NCI-H510A (cell line): Measurements from ENCODE around the gene MED12L.
"Not testable (repeated sequence)": the region's sequence is repeated elsewhere in the genome, so short reads cannot be mapped to it uniquely, and the experiment has no call there.

Experiments
- DNase-seq: peaks from one replicate; lab custom pipeline; 2025; lab: John Stamatoyannopoulos, UW

The MED12L gene

GRCh38 chr3:151372063-151372820, 286.8 kb downstream of the MED12L start:
- no peak for DNase-seq

DNA sequence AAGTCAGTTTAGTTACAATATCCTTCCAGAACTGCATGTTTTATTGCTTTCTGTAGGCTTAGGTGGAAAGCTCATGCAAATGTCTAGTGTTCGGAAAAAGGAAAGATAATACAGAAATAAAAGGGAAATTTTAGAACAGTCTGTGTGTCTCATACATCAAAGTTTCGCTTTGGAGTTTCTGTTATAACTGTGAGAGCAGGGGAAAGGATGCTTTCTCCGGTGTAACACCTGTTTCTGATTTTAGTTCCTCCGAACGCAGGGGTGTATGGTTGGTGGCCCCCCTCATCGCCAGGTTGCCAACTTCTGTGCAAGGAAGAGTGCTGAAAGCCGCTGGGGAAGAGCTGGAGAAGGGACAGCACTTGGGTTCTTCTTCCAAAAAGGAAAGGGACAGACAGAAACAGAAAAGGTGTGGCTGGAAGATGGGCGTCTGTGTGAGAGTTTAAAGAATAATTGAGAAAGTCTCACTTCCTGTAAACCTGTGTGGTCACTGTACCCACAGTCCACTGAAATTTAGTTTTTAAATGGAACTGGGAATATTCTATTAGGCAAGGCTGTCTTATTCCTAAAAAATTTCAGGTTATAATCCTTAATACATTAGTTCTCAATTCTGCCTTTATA, 292.4 kb downstream of the MED12L start:
- no peak for DNase-seq

DNA sequence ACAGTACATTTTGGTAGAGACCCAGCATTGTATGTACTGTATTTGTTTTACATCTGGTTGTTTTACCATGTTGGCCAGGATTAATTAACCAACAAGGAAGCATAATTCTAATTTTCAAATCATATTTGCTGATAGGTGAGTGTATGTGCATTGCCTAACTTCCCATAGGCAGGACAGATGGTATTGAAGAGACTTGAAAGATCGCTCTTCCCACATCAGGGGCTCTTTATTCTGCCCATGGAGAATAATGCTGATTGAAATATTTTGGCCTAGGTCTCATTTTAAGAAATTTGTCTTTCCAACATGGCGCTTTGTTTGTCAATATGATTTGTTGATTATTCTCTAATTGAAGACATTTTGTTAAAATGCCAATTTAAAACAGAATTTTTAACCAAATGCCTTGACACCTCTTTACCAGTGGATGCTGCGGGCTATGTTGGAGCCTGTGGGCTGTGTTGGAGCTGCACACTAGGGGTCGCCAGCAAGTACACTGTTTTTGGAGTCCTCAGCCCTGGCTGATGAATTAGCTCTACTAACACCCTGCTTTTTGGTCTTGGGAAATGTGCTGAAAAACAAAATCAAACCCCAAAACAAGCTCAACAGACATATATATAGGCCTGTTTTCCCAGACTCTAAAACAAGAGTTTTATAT, 293.7 kb downstream of the MED12L start:
- no peak for DNase-seq

DNA sequence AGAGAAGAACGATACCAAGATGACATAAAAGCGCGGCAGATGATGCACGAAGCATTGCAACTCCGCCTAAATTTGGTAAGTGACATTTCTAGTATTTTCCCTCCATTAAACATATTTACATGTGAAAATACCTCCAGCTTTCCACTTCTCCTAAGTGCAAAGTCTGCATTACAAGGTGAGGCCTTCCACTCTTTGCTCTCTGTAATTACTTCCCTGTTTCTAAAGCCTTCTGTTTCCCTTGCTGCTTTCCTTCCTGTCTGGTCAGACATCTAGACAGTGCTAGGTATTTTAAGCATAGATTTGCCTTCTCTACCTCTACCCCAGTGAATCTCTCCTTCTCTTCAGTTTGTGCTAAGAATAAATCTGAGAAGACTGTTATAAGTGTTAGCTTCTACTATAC, 297.2 kb downstream of the MED12L start:
- DNase-seq = no peak

GRCh38 chr3:151383111-151383510, 297.6 kb downstream of the MED12L start:
- DNase-seq = no peak

- no peak for DNase-seq
Measured at GRCh38 chr3:151383956-151384355, 298.5 kb downstream of the MED12L start.

GRCh38 chr3:151384741-151385174, 299.3 kb downstream of the MED12L start, which contains the start of gene P2RY12:
Gene P2RY12, minus strand, starts transcription at chr3:151384753. Its CDS starts 45,908 bp downstream, at chr3:151338845.
- no peak for DNase-seq

DNA sequence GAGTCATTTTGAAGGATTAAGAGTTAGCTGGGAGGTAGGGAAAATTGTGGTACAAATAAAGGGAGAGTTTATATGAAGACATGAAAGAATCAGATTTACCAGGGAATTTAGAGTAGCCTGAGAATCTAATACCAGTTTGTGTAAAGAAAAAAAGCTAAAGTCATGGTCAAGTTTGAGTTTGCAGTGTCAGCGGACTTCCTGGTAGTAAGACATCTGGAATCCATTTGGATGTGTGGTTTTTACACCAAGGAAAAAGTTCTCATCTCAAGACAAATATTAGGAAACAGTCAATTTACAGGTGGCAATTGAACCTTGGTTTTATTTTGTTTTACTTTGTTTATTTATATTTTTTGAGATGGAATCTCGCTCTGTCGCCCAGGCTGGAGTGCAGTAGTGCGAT, 300.6 kb downstream of the MED12L start:
- no peak for DNase-seq

- DNase-seq = no peak
Measured at GRCh38 chr3:151387432-151387831, 302.0 kb downstream of the MED12L start.

GRCh38 chr3:151387842-151388241, 302.4 kb downstream of the MED12L start:
- DNase-seq = no peak

- DNase-seq = no peak
Measured at GRCh38 chr3:151391720-151392119, 306.3 kb downstream of the MED12L start.

- DNase-seq = not testable (repeated sequence)
Measured at GRCh38 chr3:151392191-151392590, 306.7 kb downstream of the MED12L start.

- no peak for DNase-seq
Measured at GRCh38 chr3:151393146-151393830, 307.8 kb downstream of the MED12L start.

GRCh38 chr3:151393941-151394340, 308.5 kb downstream of the MED12L start:
- DNase-seq = no peak

GRCh38 chr3:151394611-151395010, 309.1 kb downstream of the MED12L start:
- DNase-seq = no peak

GRCh38 chr3:151395806-151396205, 310.3 kb downstream of the MED12L start:
- DNase-seq = no peak

DNA sequence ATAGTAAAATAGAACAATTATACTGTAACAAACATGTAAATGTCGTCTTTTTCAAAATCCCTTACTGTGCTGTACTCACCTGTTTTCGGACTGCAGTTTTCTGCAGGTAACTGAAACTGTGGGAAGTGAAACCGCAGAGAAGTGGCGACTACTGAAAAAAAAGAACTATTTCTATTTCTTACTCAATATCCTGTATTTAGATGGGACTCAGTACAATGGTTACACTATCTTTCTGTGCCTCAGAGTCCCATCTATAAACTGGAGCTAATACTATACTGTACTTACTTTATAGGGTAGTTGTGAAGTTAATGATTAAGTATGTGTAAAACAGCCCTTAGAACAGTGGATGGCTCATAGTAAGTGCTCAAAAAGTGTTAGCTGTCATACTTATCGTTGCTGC, 313.4 kb downstream of the MED12L start:
- no peak for DNase-seq

GRCh38 chr3:151400341-151400740, 314.9 kb downstream of the MED12L start:
- no peak for DNase-seq

GRCh38 chr3:151402349-151402748, 316.9 kb downstream of the MED12L start:
- DNase-seq = no peak

DNA sequence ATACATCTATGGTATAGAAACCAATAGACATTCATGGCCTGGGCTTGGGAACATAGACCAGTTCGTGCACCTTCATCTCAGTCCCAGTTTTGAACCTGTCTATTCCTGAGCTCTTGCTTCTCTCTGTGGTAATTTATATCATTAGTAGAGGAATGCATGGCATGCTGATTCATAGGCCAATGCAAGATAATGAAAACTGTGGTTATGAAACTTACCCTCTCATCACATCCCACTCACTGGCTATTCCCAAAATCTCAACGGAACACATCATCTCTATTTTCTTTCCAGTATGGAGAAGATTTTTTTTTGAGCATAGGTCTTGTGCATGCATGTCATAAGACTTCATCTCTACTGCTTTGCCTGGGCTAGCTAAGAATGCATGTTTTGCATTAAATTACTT, 317.8 kb downstream of the MED12L start:
- no peak for DNase-seq

DNA sequence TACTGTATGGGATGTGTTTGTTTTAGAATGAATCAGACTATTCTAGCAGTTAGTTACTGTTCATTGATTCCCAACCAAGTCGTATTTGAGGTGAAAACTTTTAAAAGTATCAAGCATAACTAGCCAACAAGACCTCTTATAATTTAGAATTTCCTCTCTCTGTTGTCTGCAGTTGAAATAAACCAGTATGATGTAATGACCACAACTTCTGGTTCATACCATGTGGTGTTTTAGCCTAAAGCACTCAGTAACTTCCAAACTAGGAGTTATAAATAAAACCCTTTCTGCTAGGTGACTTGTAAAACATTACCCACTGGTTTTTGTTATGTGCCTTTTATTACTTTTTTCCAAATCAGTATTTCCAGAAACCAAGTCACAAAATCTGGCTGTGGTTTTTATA, 318.9 kb downstream of the MED12L start:
- DNase-seq = no peak

- DNase-seq = no peak
Measured at GRCh38 chr3:151407928-151408327, 322.5 kb downstream of the MED12L start.
